HL-60 (cell line): ENCODE data around the gene CLDN8.

Experiments
- GABPA ChIP-seq: IDR thresholded peaks from 2 replicates; pipeline ENCODE4 v1.6.1; 2012; ENCODE audit warnings: low read depth
- POLR2AphosphoS5 ChIP-seq: IDR thresholded peaks from 2 replicates; pipeline ENCODE4 v1.6.1; 2012; ENCODE audit warnings: low read depth
- SPI1 ChIP-seq: IDR thresholded peaks from 2 replicates; pipeline ENCODE4 v1.6.1; 2012; ENCODE audit warnings: low read depth, mild to moderate bottlenecking, borderline replicate concordance
- TF ChIP-seq, protein P1 (sequence below): IDR thresholded peaks from one replicate; pipeline ENCODE4 v1.5.1; 2011; ENCODE audit warnings: low read length, control low read depth, inconsistent platforms; ENCODE audit not compliant: insufficient read depth
- TF ChIP-seq, protein P2 (sequence below): IDR thresholded peaks from 2 replicates; pipeline ENCODE4 v1.6.1; 2012; ENCODE audit warnings: low read depth; ENCODE audit not compliant: insufficient replicate concordance

DNA sequence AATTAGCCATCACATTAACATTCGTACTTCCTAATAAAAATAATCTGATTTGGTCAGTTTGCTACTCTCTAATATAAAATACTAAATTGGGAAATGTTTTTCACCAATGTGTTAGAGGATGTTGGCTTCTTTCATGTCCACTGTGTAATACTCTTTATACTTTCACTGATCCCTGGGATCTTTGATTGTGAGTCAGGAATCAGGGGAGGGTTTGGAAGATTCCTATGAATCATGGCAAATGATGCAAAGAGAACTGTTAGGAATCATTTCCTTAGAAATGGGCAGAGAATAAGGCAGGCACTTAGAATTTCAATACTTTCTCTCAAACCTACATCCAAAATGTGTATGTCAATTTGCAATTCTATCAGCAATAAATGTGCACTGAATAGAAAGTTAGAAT is 35.9 kb upstream of the CLDN8 start:
- TF ChIP-seq SPI1 (no peak), POLR2AphosphoS5 (no peak), GABPA (no peak)
- TF ChIP-seq, protein P1, sequence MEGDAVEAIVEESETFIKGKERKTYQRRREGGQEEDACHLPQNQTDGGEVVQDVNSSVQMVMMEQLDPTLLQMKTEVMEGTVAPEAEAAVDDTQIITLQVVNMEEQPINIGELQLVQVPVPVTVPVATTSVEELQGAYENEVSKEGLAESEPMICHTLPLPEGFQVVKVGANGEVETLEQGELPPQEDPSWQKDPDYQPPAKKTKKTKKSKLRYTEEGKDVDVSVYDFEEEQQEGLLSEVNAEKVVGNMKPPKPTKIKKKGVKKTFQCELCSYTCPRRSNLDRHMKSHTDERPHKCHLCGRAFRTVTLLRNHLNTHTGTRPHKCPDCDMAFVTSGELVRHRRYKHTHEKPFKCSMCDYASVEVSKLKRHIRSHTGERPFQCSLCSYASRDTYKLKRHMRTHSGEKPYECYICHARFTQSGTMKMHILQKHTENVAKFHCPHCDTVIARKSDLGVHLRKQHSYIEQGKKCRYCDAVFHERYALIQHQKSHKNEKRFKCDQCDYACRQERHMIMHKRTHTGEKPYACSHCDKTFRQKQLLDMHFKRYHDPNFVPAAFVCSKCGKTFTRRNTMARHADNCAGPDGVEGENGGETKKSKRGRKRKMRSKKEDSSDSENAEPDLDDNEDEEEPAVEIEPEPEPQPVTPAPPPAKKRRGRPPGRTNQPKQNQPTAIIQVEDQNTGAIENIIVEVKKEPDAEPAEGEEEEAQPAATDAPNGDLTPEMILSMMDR = no peak
- TF ChIP-seq, protein P2, sequence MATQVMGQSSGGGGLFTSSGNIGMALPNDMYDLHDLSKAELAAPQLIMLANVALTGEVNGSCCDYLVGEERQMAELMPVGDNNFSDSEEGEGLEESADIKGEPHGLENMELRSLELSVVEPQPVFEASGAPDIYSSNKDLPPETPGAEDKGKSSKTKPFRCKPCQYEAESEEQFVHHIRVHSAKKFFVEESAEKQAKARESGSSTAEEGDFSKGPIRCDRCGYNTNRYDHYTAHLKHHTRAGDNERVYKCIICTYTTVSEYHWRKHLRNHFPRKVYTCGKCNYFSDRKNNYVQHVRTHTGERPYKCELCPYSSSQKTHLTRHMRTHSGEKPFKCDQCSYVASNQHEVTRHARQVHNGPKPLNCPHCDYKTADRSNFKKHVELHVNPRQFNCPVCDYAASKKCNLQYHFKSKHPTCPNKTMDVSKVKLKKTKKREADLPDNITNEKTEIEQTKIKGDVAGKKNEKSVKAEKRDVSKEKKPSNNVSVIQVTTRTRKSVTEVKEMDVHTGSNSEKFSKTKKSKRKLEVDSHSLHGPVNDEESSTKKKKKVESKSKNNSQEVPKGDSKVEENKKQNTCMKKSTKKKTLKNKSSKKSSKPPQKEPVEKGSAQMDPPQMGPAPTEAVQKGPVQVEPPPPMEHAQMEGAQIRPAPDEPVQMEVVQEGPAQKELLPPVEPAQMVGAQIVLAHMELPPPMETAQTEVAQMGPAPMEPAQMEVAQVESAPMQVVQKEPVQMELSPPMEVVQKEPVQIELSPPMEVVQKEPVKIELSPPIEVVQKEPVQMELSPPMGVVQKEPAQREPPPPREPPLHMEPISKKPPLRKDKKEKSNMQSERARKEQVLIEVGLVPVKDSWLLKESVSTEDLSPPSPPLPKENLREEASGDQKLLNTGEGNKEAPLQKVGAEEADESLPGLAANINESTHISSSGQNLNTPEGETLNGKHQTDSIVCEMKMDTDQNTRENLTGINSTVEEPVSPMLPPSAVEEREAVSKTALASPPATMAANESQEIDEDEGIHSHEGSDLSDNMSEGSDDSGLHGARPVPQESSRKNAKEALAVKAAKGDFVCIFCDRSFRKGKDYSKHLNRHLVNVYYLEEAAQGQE = no peak
